GM12872 (cell line): ENCODE results near the gene SYT4.

Experiments used
- CTCF ChIP-seq: IDR thresholded peaks from 3 replicates; pipeline ENCODE4 v1.5.1; 2011; ENCODE audit warnings: low read depth, mild to moderate bottlenecking, low read length, moderate library complexity; ENCODE audit not compliant: insufficient read depth

Gene SYT4

GRCh38 chr18:43220691-43221090 lies 56.6 kb downstream of the SYT4 start:
- no peak for TF ChIP-seq CTCF
